PFSK-1 (cell line): ENCODE measurements around the gene SLC26A11.

ENCODE experiments used
- POLR2AphosphoS5 ChIP-seq: IDR thresholded peaks from 2 replicates; pipeline ENCODE4 v1.6.1; 2012; ENCODE audit warnings: low read depth, mild to moderate bottlenecking, control low read depth, low read length, moderate library complexity
- TAF1 ChIP-seq: IDR thresholded peaks from 2 replicates; pipeline ENCODE4 v1.6.1; 2012; ENCODE audit warnings: low read length, control low read depth, borderline replicate concordance; ENCODE audit not compliant: insufficient read depth
- TF ChIP-seq, protein P1 (sequence below), 2 experiments: IDR thresholded peaks; 2 replicates each; pipeline versions ENCODE4 v1.6.1 to v1.8.0; 2011 to 2012; ENCODE audit warnings: low read depth in 2 of 2, low read length in 2 of 2, control low read depth in 1 of 2, inconsistent platforms in 1 of 2, mild to moderate bottlenecking in 1 of 2, moderate library complexity in 1 of 2; ENCODE audit not compliant: insufficient read depth in 1 of 2

DNA sequence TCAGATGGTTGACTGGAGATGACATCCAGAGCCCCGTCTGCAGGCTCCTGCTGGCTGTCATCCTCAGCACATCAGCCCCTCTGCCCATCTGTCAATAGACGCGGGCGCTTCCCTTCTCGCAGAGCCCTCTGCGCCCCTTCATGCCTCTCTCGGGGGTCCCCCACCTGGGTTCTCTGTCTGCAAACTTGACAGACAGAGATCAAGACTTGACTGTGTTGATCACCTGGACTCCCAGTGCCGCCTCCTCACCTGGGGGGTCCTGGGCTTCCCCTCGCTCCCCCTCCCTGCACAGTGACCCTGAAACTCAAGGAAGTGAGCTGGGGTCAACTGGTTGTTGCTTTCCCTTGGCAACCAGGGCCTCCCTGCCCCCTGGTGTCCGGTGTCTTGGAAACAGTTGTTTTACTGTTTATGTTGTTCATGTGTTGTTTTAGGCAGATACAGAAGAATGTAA lies 72.3 kb downstream of the SLC26A11 start:
- TF ChIP-seq POLR2AphosphoS5 (no peak), TAF1 (no peak)
- TF ChIP-seq, protein P1, sequence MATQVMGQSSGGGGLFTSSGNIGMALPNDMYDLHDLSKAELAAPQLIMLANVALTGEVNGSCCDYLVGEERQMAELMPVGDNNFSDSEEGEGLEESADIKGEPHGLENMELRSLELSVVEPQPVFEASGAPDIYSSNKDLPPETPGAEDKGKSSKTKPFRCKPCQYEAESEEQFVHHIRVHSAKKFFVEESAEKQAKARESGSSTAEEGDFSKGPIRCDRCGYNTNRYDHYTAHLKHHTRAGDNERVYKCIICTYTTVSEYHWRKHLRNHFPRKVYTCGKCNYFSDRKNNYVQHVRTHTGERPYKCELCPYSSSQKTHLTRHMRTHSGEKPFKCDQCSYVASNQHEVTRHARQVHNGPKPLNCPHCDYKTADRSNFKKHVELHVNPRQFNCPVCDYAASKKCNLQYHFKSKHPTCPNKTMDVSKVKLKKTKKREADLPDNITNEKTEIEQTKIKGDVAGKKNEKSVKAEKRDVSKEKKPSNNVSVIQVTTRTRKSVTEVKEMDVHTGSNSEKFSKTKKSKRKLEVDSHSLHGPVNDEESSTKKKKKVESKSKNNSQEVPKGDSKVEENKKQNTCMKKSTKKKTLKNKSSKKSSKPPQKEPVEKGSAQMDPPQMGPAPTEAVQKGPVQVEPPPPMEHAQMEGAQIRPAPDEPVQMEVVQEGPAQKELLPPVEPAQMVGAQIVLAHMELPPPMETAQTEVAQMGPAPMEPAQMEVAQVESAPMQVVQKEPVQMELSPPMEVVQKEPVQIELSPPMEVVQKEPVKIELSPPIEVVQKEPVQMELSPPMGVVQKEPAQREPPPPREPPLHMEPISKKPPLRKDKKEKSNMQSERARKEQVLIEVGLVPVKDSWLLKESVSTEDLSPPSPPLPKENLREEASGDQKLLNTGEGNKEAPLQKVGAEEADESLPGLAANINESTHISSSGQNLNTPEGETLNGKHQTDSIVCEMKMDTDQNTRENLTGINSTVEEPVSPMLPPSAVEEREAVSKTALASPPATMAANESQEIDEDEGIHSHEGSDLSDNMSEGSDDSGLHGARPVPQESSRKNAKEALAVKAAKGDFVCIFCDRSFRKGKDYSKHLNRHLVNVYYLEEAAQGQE (IDR thresholded peaks at IDR 0.05; ENCODE audit: insufficient read depth in 1 of 2, low read depth in 2 of 2, low read length in 2 of 2) = no peak
